Measurements from ENCODE around the gene SYTL2. TPM values are rescaled to one million over a fixed set of nuclear protein-coding genes. Genes with fewer than 3 reads are reported as not detected.
A peak's percentile ranks its signal among the peaks of the same experiment; 100 is the strongest.

Gene SYTL2
- total RNA-seq, 2 donors from 2014 or later: 4.6 to 7.5 TPM

DNA sequence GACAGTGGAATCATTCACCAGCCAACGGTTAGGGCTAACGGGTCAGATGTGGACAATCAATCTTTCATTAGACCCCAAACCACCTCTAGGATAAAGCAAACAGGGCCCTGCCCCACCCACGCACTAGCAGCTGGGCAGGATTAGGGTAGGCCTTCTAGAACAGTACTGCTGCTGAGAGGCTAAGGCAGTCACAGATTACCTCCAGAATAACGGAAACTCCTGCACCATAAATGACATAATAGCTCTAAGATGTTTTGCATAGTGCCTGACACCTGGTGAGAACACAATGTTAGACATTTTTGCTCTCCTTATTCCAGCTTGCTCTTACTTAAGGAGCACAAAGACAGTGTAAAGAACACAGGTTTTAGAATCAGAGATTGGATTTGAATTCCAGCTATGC lies 1.8 kb downstream of the SYTL2 start:
- Mint-ChIP-seq H3K36me3 (no peaks in the 10 kb centered on the region), H3K9me3 (no peaks in the 10 kb centered on the region), H3K27ac (no peak overlapping the region)
- ATAC-seq (no peak), DNase-seq (ENCODE audit: low spot score in 2 of 2) (no peak)

GRCh38 chr11:85806876-85807275 lies 4.1 kb downstream of the SYTL2 start:
- Mint-ChIP-seq H3K27ac (no peak overlapping the region), H3K36me3 (no peaks in the 10 kb centered on the region), H3K9me3 (peaks cover 0 to 5% of the 10 kb centered on the region in 2 donors)
- ATAC-seq: no peak
- DNase-seq (ENCODE audit: low spot score in 2 of 2): no peak

DNA sequence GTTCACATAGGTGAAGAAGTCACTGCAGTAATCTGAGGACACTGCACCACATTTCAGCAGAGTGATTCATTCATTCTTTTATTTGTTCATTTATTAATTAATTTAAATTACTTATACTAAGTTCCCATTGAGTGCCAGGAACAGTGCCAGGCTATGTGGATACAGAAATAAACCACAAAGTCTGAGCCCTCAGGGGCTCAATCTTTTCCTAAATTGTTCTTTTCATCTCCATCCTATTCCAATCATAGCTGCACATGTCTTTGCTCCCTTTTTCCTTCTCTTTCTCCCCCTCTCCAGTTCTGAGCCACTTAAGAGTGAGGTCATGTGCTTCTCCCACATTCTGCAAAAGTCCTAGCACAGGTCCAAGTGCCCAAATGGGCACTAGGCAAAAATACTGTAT lies 4.9 kb downstream of the SYTL2 start:
- no peak for DNase-seq (ENCODE audit: low spot score in 2 of 2)
- no peak for ATAC-seq
- Mint-ChIP-seq H3K36me3 (no peaks in the 10 kb centered on the region), H3K9me3 (peaks cover 0 to 5% of the 10 kb centered on the region in 2 donors), H3K27ac (no peak overlapping the region)

GRCh38 chr11:85805387-85805786 lies 5.6 kb downstream of the SYTL2 start:
- Mint-ChIP-seq H3K27ac (no peak overlapping the region), H3K9me3 (peaks cover 0 to 5% of the 10 kb centered on the region in 2 donors), H3K36me3 (no peaks in the 10 kb centered on the region)
- ATAC-seq (no peak), DNase-seq (ENCODE audit: low spot score in 2 of 2) (no peak)

DNA sequence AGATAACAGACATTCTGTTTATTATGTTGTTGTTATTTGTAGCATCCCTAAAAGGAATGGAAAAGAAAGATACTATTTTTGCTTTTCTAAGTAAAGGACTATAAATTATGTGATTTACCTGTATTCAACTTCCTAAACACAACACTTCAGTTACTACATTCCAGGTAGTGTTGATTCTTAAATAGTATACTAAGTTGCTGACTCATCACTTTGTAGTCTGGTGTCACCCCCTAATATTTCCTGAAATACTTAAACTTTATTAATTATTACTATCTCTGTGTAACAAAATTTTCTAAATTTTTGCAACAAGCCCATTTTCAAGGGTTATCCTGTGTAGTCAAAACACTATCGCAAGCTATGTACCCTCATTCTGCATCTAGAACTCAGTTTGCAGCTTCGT lies 7.0 kb downstream of the SYTL2 start:
- H3K36me3 Mint-ChIP-seq: no peaks in the 10 kb centered on the region
- H3K27ac Mint-ChIP-seq: no peak overlapping the region
- H3K9me3 Mint-ChIP-seq: peaks cover 0 to 5% of the 10 kb centered on the region in 2 donors
- ATAC-seq: no peak
- DNase-seq (ENCODE audit: low spot score in 2 of 2): no peak

- ATAC-seq (no peak), DNase-seq (ENCODE audit: low spot score in 2 of 2) (no peak)
- H3K27ac Mint-ChIP-seq: no peak overlapping the region
- H3K9me3 Mint-ChIP-seq: peaks cover 0 to 5% of the 10 kb centered on the region in 2 donors
- H3K36me3 Mint-ChIP-seq: no peaks in the 10 kb centered on the region
Observed at GRCh38 chr11:85803303-85803702, 7.6 kb downstream of the SYTL2 start.

DNA sequence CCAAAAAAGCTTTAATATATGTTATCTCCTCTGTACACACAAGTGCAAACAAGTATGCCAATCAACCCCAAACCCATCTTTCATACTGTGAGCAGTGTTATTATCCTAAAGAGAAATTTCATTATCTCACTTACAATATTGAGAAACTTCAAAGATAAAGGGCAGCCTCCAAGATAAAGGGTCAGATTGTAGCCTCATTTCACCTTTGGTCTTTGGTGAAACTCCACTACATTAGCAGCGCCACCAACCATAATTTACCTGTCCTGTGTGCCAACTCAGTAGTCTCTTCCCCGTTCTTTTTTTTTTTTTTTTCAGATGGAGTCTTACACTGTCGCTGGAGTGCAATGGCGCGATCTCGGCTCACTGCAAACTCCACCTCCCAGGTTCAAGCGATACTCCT lies 9.4 kb downstream of the SYTL2 start:
- Mint-ChIP-seq H3K27ac (no peak overlapping the region), H3K9me3 (peaks cover 0 to 5% of the 10 kb centered on the region in 2 donors), H3K36me3 (no peaks in the 10 kb centered on the region)
- DNase-seq (ENCODE audit: low spot score in 2 of 2) (no peak), ATAC-seq (no peak)

DNA sequence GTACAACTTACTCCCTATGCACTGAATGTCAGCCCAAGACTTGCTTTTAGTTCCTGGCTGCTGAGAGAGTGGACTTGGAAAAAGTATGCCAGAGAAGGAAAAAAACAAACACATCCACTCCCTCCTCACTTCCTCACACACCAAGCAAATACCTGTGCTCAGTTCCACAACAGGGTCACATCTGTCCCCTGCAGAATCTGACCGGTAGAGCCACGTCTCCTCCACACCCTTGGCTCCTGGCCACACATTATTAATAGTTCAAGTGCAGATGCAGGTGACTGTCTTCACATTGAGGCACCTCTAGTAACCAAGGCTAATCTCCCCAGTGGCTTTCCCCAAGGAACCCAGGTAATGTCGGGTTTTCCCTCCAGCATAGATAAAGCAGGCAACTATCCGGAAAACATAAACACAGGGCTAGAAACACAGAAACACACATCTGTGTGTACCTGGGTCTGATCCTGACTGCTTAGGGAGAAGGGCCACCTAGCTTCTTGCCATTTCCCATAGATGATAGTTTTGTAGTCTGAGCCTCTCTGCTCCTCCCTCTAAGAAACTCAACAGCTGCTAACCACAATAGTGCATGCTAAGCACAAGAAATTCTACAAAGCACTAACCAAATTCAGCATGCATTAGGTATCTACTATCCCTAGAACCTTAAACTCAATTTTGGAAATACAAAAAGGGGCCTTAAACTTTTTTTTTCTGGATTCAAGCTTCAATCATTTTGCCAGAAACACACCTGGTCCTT lies 10.2 kb downstream of the SYTL2 start:
- Mint-ChIP-seq H3K9me3 (peaks cover 0 to 5% of the 10 kb centered on the region in 2 donors), H3K36me3 (no peaks in the 10 kb centered on the region), H3K27ac (no peak overlapping the region)
- ATAC-seq (no peak), DNase-seq (ENCODE audit: low spot score in 2 of 2) (no peak)

DNA sequence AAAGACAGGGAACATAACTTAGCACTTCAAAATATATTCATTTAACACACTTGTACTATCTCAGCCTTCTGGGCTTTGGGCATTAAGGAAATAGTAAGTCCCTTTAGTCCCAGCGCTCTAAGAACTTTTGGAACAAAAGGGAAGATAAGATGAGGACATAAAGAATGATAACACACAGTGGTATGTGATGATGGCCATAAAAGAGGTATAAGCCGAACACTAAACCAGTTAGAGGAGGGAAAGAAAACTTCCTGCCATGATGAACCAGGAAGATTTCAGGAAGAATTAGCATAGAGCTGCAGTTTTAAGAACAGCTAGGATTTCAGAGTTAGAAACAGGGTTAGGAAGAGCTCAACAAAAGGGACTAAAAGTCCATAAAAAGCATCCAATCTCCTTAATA lies 11.8 kb downstream of the SYTL2 start:
- H3K9me3 Mint-ChIP-seq: peaks cover 0 to 5% of the 10 kb centered on the region in 2 donors
- H3K36me3 Mint-ChIP-seq: no peaks in the 10 kb centered on the region
- H3K27ac Mint-ChIP-seq: no peak overlapping the region
- DNase-seq (ENCODE audit: low spot score in 2 of 2): no peak
- ATAC-seq: no peak

DNA sequence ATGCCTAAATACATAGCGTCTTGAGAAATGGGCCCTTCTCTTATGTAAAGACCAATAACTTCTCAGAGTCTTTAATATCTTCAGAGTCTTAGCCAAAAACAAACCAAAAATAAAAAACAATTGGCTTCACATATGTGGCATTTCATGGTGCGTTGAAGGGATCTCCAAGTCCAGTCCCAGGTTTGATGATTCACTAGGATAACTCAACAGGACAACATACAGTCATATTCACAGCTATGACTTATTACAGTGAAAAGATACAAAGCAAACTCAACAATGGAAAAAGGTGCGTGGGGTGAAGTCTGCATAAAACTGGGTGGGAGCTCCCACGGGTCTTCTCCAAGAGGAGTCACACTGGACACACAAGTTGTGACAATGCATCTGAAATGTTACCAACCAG lies 12.6 kb downstream of the SYTL2 start:
- Mint-ChIP-seq H3K9me3 (peaks cover 0 to 5% of the 10 kb centered on the region in 2 donors), H3K36me3 (no peaks in the 10 kb centered on the region), H3K27ac (no peak overlapping the region)
- ATAC-seq (no peak), DNase-seq (ENCODE audit: low spot score in 2 of 2) (no peak)

DNA sequence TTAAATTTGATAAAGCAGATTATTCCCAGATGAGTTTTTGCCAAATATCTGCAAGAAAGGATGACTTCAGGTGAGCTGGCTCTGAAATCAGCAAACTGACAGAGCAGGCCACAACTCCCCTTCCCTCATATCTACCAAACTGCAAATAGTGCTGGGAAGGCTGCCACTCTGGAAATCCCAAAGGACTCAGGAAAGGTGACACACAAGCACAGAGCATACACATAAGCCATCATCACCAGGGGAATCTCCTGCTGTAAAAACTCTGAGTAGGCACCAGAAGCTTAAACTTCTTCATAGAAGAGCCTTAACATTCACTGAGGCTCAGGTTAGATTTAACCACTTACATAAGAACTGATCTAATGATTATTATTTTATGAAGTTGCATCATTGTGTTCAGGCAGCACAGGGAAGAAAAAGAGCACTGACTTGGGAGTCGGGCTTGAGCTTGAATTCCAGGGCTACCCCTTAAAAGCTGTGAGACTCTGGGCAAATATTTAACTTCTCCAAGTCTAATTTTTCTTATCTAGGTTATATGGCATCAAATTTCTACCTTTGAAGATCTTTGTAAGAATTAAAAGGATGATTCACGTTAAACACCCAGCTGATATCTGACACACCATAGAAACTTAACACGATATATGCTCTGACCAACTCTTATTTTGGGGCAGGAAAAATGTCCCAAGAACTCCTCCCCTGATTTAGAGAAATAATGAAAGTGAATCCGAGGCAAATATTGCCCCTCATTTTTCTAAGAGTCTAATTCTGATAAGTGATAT lies 15.0 kb downstream of the SYTL2 start:
- Mint-ChIP-seq H3K9me3 (no peaks in the 10 kb centered on the region), H3K27ac (no peak overlapping the region), H3K36me3 (no peaks in the 10 kb centered on the region)
- ATAC-seq: no peak
- DNase-seq (ENCODE audit: low spot score in 2 of 2): no peak

DNA sequence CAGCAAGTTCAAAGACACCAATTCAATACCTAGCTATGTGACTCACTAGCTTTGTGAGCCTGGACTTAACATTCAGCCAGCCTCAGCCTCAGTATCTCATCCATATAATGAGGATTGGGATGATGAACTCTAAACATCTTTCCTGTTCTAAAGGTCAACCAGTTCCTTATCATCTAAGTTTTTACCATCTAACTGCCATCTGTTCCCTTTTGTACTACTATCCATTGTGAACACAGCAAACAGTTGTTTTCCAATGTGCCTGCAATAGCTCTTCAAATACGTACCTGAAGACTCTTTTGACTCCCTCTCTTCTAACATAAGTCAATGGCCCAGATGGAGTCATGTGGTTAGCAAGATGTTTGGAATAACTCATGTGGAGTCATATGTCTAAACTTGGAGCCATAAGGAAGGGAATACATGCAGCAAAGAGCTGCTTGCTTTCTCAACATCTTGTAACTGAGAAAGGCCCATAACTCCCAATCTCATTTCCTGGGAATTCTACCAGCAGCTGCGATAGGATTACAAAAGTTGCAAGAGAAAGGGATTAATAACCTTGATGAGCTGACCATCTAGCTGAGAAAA lies 19.4 kb downstream of the SYTL2 start:
- DNase-seq (ENCODE audit: low spot score in 2 of 2) (no peak), ATAC-seq (no peak)
- H3K27ac Mint-ChIP-seq: no peak overlapping the region
- no peaks in the 10 kb centered on the region for H3K36me3 Mint-ChIP-seq
- no peaks in the 10 kb centered on the region for H3K9me3 Mint-ChIP-seq

DNA sequence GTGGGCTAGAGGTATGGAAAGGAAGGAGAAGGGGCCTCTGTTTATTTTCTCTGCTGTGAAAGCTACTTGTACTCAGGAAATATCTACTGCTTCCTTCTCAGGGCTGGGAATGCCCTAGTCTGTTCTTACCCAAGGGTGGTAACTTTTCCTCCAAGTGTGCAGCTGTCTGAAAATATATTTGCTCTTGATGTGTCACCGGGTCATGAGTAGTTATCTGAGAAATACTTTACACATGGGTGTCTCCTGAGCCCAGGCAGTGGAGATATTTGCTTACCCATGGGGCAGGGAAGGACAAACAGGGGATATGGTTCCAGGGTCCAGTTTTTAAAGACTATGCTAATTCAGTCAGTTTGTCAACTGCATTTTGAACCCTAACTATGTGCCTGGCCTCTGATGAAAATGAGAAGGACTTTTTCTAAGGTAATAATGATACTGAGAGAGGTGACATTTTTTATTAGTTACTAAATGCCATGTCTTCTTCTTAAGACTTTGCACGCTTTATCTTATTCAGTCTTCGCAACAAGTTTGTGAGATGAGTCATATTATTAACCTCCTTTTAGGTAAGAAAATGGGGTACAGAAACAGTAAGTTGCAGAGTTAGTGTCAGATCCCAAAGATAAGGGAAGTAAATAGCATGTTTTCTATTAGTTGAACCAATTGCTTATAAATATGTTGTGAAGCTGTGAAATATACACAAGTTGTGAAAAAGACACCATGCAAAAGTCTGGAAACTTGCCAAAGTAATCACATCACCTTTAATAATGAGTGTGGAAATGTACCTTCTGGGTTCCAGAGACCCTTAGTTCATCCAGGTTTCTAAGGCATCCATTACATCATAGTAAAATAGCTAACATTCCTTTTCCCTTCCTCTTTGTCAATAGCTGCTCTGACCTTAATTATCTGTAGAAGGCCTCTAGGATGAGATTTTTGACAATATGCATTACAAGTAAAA lies 22.9 kb downstream of the SYTL2 start:
- ATAC-seq (no peak), DNase-seq (ENCODE audit: low spot score in 2 of 2) (no peak)
- Mint-ChIP-seq H3K27ac (no peak overlapping the region), H3K9me3 (no peaks in the 10 kb centered on the region), H3K36me3 (peaks cover 0 to under 1% of the 10 kb centered on the region in 2 donors)

GRCh38 chr11:85787168-85787567 lies 23.8 kb downstream of the SYTL2 start:
- Mint-ChIP-seq H3K27ac (peak overlapping the region in 1 of 2 donors; percentile 61), H3K36me3 (peaks cover 6 to 9% of the 10 kb centered on the region in 2 donors), H3K9me3 (peaks cover 5 to 8% of the 10 kb centered on the region in 2 donors)
- DNase-seq (ENCODE audit: low spot score in 2 of 2) (no peak), ATAC-seq (no peak)

DNA sequence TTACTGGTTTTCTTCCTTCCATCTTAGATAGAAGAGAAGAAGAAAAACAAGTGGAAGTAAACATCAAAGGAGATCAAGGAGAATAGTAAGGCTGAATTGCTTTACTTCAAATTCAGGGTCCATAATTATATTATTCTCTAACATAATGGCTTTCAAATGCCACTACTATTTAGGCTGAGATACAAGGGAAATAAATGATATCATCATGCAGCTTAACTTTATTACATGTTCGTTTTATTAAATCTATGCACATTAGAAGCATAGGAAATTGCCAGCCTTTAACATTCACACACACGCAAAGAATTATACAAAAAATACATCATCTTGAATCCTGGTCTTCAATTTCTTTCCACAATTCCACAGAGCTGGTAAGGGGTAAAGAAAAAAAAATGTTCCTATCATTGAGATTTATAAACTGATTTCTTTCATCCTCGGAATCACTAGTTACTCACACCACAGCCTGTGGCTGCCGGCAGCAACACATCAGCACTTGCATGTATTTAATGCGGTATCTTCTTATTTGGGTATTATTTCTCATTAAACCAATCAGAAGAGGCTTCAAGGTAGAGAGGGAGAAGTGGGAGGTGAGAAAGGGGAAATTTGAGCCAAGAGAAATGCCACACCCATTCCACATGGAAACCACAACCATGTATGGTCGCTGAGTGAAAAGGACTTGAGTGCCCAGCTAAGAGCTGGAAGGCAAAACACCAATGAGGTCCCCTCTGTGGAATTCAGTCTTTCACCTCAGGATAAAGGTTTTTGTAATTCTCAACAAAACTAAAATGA lies 26.3 kb downstream of the SYTL2 start:
- DNase-seq (ENCODE audit: low spot score in 2 of 2) (no peak), ATAC-seq (no peak)
- Mint-ChIP-seq H3K27ac (no peak overlapping the region), H3K9me3 (peaks cover 5 to 8% of the 10 kb centered on the region in 2 donors), H3K36me3 (peaks cover 6 to 9% of the 10 kb centered on the region in 2 donors)

DNA sequence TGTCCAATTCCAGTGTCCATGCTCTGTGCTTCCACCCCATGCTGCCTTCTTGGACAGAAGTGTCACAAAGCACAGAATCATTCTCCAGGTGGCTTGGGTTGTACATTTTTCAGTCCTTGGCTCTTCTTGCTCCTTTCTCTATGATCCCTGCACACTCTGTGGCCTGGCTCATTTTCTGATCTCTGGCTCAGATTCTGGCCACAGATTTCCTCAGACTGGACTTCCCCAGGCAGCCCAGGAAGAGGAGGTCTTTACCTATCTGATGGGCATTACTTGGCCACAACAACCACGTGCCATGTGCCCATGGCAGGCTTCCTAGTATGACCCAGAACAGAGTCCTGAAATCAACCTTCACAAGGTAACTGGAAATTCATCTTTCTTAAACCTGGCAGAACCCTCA lies 27.2 kb downstream of the SYTL2 start:
- peaks cover 6 to 9% of the 10 kb centered on the region in 2 donors for H3K36me3 Mint-ChIP-seq
- DNase-seq (ENCODE audit: low spot score in 2 of 2): no peak
- no peak for ATAC-seq
- no peak overlapping the region for H3K27ac Mint-ChIP-seq
- peaks cover 5 to 8% of the 10 kb centered on the region in 2 donors for H3K9me3 Mint-ChIP-seq
